ENCODE results near the gene SRRM3. TPM values are rescaled to one million over a fixed set of nuclear protein-coding genes. Genes with fewer than 3 reads are reported as not detected.
A peak's percentile ranks its signal among the peaks of the same experiment; 100 is the strongest.
"Not testable (repeated sequence)": the region's sequence is repeated elsewhere in the genome, so short reads cannot be mapped to it uniquely, and the experiment has no call there.

SRRM3 gene
- polyA plus RNA-seq, 4 donors, result 1.0 to 2.3 (median 1.7) TPM

DNA sequence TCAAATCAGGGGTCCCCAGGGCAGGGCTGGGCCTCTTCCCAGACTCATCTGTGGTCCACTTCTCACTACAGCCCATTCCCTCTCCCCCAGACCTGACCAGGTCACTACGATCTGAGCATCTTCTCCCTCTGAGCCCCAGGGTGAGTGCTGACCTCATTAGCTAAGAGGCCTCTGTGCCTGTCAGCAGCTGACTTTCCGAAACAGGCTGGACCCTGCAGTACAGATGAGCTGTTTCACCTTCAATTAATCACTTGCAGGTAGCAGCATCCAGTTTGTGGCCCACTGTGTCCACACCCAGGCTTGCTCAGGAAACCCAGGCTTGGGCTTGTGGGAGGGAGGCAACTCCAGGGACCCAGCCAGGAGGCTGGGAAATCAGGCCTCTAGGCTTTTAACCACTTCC is 24.3 kb downstream of the SRRM3 start:
- DNase-seq (ENCODE audit: low read depth in 4 of 4, low spot score in 2 of 4), result no peak

GRCh38 chr7:76226878-76227423 is 25.3 kb downstream of the SRRM3 start:
- DNase-seq (ENCODE audit: low read depth in 4 of 4, low spot score in 2 of 4), result not testable (repeated sequence)

GRCh38 chr7:76230214-76230613 is 28.5 kb downstream of the SRRM3 start:
- DNase-seq (ENCODE audit: low read depth in 4 of 4, low spot score in 2 of 4), result no peak

GRCh38 chr7:76231071-76231470 is 29.4 kb downstream of the SRRM3 start:
- no peak for DNase-seq (ENCODE audit: low read depth in 4 of 4, low spot score in 2 of 4)

- DNase-seq (ENCODE audit: low read depth in 4 of 4, low spot score in 2 of 4), result no peak
These were observed 29.9 kb downstream of the SRRM3 start for GRCh38 chr7:76231583-76231982.

GRCh38 chr7:76232698-76233097 is 31.0 kb downstream of the SRRM3 start:
- DNase-seq (ENCODE audit: low read depth in 4 of 4, low spot score in 2 of 4), result no peak

- no peak for DNase-seq (ENCODE audit: low read depth in 4 of 4, low spot score in 2 of 4)
These were observed 32.0 kb downstream of the SRRM3 start for GRCh38 chr7:76233538-76234281.

- DNase-seq (ENCODE audit: low read depth in 4 of 4, low spot score in 2 of 4), result no peak
These were observed 32.5 kb downstream of the SRRM3 start for GRCh38 chr7:76234282-76234584.

GRCh38 chr7:76234931-76235441 is 33.3 kb downstream of the SRRM3 start:
- peak in 2 of 4 donors; percentile 34 to 45 for DNase-seq (ENCODE audit: low read depth in 4 of 4, low spot score in 2 of 4)

DNA sequence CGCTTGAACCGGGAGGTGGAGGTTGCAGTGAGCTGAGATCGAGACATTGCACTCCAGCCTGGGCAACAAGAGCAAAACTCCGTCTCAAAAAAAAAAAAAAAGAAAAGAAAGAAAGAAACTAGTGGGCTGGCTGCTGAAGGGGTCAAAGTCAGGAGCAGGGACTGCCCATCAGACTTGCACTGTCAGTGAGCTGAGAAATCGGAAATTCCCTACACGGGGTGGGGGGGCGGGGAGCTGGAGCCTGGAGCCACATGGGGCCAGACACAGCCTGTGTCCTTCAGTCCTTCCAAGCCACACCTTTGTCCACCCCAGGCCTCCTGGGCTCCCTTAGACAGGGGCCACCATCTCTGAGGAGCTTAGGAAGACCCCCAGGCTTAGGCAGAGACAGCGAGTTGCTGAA is 34.5 kb downstream of the SRRM3 start:
- DNase-seq (ENCODE audit: low read depth in 4 of 4, low spot score in 2 of 4), result no peak

- DNase-seq (ENCODE audit: low read depth in 4 of 4, low spot score in 2 of 4), result no peak
These were observed 36.6 kb downstream of the SRRM3 start for GRCh38 chr7:76238326-76238725.

DNA sequence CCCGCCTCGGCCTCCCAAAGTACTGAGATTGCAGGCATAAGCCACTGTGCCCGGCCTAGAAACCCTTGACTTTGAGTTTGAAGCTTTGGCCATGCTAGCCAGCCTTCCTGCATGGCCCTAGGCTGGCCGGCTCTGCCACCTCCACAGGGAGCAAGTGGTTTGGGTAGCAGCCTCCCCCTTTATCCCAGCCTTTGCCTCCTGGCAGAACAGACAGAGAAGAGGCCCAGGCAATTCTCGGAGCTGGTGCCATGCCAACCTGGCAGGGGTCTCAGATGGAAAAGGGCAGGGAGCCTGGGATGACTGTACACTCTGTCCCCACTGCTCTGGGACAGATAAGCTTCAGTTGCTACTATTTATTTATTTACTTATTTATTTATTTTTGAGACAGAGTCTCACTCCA is 39.4 kb downstream of the SRRM3 start:
- no peak for DNase-seq (ENCODE audit: low read depth in 4 of 4, low spot score in 2 of 4)

- not testable (repeated sequence) for DNase-seq (ENCODE audit: low read depth in 4 of 4, low spot score in 2 of 4)
These were observed 40.9 kb downstream of the SRRM3 start for GRCh38 chr7:76242517-76243063.

GRCh38 chr7:76244781-76245391 is 43.2 kb downstream of the SRRM3 start:
- no peak for DNase-seq (ENCODE audit: low read depth in 4 of 4, low spot score in 2 of 4)

- no peak for DNase-seq (ENCODE audit: low read depth in 4 of 4, low spot score in 2 of 4)
These were observed 45.2 kb downstream of the SRRM3 start for GRCh38 chr7:76246804-76247389.

DNA sequence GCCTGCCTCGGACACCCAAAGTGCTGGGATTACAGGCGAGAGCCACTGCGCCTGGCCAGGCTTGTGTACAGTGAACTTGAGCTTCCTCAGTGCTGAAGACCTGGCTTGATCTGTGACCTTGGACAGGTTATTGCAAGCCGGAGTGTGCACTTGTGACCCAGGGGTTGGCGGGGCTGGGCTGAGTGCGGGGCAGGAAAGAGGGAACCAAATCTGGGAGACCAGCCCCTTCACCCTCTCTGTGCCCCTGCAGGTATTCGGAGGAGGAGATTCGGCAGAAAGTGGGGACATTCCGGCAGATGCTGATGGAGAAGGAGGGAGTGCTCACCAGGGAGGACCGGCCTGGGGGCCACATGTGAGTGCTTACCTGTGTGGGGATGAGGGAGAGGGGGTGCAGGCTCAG is 46.2 kb downstream of the SRRM3 start:
- DNase-seq (ENCODE audit: low read depth in 4 of 4, low spot score in 2 of 4), result no peak

- DNase-seq (ENCODE audit: low read depth in 4 of 4, low spot score in 2 of 4), result no peak
These were observed 50.3 kb downstream of the SRRM3 start for GRCh38 chr7:76252021-76252420.

- DNase-seq (ENCODE audit: low read depth in 4 of 4, low spot score in 2 of 4), result no peak
These were observed 53.1 kb downstream of the SRRM3 start for GRCh38 chr7:76254781-76255180.

DNA sequence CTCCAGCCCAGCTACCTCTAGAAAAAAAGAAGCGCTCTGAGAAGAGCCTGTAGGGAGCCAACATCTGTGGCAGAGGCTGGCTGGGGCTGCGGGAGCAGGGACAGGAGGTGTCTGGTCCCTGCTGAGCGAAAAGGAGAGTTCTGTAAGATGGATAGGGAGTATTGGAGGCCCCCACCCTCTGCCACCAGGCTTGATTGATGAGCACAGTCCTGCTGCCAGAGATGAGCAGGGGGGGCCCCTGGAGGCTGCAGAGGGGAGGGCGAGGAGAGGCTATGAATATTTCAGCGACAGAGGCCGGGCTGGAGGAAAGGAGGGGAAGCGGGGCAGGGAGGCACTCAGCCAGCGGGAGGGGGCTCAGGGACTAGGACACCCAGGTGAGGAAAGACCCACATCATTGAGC is 56.3 kb downstream of the SRRM3 start:
- DNase-seq (ENCODE audit: low read depth in 4 of 4, low spot score in 2 of 4), result no peak

DNA sequence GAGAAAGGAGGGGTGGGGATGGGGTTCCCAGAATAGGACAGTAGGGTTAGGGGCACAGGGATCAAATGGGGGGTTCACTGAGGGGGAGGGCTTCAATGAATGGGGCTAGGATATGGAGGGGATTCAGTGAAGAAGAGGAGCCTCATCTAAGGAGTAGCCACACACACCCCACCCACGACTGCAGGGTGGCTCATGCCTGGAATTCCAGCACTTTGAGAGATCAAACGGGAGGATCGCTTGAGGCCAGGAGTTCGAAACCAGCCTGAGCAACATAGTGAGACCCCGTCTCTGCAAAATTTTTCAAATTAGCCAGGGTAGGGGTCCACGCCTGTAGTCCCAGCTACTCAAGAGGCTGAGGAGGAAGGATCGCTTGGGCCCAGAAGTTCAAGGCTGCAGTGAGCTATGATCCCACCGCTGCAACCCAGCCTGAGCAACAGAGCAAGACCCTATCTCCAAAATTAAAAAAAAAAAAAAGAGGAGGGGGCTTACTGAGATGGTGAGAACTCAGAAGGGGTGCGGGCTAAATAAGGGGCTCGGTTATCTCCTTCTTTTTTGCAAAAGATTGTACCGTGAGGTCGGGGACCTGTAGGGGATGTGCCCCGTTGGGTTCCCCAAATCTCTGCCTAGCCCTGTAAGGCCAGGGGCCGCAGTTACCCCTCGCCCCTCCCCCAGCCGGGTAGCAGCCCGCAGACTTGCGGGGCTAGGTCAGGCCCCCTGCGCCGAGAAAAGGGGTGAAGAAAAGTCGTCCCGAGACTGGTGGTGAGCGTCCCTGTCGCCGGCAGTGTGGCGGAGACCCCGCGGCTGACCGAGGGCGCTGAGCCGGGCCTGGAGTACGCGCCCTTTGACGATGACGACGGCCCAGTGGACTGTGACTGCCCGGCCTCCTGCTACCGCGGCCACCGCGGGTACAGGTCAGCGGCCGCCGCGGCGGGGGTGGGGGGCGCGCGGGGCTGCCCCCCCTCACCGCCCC is 57.7 kb downstream of the SRRM3 start:
- no peak for DNase-seq (ENCODE audit: low read depth in 4 of 4, low spot score in 2 of 4)

Measured in left renal cortex interstitium (tissue), 4 donors.